ENCODE measurements around the gene ZNF205.
A peak's percentile ranks its signal among the peaks of the same experiment; 100 is the strongest.
"Not testable (repeated sequence)": the region's sequence is repeated elsewhere in the genome, so short reads cannot be mapped to it uniquely, and the experiment has no call there.

ZNF205 gene

GRCh38 chr16:3152027-3152276, 39.6 kb downstream of the ZNF205 start:
- DNase-seq = no peak

GRCh38 chr16:3152277-3152990, 40.0 kb downstream of the ZNF205 start:
- peak; percentile 76 to 78 for DNase-seq

DNA sequence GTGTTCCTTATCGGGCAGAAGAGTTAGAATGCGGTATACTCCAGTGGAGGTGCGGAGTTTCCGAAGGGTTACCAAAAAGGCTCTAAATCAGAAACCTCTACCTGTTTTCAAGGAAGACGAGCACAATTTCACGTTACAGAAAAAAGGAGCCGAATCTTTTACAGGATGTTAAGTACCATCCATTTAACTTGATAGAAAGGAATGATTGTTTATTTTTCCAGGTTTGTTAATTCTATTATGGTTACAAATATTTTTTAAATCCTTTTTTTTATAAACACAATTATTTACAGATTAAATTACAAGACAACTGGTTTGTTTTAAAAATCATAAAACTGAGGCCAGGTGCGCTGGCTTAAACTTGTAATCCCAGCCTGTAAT, 40.6 kb downstream of the ZNF205 start:
- no peak for DNase-seq

- DNase-seq = no peak
Measured at GRCh38 chr16:3155181-3155580, 42.8 kb downstream of the ZNF205 start.

DNA sequence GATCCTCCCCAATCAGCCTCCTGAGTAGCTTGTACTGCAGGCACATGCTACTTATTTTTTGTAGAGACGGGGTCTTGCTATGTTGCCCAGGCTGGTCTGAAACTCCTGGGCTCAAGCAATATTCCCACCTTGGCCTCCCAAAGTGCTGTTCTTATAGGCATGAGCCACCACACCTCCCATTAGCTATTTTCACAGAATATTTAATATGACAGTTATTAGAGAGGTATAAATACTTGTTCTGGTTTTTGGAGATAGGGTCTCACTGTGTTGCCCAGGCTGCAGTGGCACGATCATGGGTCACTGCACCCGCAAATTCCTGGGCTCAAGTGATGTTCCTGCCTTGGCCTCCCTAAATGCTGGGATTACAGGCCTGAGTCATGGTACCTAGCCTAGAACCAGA, 43.6 kb downstream of the ZNF205 start:
- DNase-seq = no peak

DNA sequence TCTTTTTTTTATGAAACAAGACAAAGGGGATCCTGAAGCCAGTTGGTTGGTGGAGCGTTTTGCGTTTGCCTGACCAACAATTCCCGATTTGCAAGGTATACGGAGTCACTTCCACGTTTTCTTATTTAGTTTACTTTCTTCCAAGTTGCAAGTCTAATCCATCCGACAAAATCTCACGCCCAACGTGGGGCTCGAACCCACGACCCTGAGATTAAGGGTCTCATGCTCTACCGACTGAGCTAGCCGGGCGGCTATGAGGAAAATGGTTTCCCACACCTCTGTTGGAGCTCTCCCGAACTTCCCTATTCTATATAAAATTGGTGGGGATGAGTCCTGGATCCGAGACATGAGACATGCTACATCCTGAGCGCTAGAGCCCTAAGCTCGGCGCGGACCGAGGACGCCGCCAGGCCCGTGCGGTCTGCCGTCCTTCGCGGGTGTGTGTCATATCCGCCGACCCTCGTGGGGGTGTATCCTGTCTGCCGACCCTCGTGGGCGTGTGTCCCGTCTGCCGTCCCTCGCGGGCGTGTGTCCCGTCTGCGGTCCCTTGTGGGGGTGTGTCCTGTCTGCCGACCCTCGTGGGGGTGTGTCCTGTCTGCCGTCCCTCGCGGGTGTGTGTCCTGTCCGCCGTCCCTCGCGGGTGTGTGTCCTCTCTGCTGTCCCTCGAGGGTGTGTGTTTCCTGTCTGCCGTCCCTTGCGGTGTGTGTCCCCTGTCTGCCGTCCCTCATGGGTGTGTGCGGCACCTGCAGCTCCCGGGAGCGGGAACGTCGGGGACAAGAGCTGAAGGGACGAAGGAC, 45.0 kb downstream of the ZNF205 start:
- DNase-seq = peak; percentile 57 to 68

GRCh38 chr16:3158026-3158509, 45.7 kb downstream of the ZNF205 start:
- no peak for DNase-seq

GRCh38 chr16:3158510-3159314, 46.3 kb downstream of the ZNF205 start:
- DNase-seq = peak; percentile 64 to 86

- DNase-seq = no peak
Measured at GRCh38 chr16:3161235-3162018, 49.0 kb downstream of the ZNF205 start.

DNA sequence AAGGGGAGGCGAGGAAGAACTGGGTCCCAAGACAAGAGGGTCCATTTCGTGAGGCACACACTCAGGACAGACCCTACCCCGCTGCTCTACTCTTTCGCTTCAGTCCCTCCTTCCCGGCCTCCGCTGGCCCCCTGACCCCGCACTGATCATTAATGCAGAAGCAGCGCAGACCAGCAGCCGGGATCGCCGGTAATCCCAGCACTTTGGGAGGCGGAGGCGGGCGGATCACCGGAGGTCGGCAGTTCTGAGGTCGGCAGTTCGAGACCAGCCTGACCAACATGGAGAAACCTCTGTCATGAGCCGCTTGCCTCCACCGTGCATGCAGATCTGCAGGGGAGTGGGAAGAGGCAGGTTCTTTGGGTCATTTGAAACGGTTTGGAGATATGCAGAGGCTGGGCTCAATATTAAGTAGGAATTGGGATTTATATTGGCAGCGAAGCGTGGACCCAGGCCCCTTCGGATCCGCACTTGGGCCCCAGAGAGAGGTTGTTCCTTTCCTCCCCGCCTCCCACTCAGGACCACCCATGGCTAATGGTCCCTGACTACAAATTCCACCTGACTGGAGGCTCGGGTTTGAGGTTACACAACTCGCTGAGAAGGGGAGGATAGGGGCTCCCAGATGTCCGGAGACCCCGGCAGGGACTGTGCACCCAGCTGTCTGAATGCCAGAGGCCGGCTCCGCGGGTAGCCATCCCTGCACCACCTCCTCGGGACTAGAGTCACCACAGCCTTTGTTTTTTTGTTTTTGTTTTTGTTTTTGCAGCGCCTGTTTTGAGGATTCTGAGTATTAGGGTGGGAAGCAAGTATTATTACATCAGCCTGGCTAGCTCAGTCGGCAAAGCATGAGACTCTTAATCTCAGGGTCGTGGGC, 52.0 kb downstream of the ZNF205 start:
- no peak for DNase-seq

DNA sequence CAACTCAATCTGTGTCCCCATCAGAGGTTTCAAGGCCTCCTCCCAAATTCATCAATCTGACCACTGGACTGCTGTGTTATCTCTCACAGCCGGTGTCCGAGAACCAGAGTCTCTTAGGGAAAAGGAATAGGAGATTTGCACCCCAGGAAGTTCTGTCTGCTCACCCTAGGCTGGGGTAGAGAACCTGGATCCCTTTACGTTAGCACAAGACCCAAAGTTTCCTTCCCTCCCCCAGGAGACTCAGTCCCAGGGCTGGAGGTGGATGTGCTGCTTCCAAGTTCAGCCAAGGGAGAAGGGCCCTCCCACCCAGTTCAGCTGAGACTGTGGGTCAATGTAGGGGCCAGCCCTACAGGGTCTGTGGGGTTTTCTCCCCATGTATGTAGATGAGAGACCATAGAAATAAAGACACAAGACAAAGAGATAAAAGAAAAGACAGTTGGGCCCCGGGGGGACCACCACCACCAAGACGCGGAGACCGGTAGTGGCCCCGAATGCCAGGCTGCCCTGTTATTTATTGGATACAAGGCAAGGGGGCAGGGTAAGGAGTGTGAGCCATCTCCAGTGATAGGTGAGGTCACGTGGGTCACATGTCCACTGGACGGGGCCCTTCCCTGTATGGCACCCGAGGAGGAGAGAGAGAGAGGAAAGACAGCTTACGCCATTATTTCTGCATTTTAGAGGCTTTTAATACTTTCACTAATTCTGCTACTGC, 52.9 kb downstream of the ZNF205 start:
- DNase-seq = no peak

DNA sequence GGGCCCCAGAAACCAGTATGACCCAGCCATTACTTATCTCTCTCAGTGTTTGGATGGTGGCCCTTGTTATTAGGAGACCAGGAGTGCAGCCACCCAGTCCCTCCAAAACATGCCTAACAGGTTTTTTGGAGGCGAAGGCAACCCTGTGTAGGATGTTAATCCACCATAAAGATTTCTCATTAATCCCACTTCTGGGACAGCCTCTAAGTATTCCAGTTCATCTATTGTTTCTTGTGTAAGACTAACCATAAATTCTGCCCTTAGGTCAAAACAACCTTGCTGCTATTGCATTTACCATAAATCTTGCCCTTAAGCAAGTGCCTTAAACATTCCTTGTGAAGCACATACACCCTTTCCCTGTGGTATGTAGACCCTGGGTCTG, 54.1 kb downstream of the ZNF205 start:
- no peak for DNase-seq

DNA sequence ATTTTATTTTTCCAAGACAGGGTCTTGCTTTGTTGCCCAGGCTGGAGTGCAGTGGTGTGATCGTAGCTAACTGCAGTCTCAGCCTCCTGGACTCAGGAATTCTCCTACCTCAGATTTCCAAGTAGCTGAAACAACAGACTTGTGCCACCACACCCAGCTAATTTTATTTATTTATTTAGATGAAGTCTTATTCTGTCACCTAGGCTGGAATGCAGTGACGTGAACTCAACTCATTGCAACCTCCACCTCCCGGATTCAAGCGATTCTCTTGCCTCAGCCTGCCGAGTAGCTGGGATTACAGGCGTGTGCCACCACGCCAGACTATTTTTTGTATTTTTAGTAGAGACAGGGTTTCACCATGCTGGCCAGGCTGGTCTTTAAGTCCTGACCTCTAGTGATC, 56.3 kb downstream of the ZNF205 start:
- DNase-seq = not testable (repeated sequence)

Measured in bone marrow (tissue), 2 donors.